NCI-H748 (cell line): ENCODE data around the gene STRIT1.
"Not testable (repeated sequence)": the region's sequence is repeated elsewhere in the genome, so short reads cannot be mapped to it uniquely, and the experiment has no call there.

ENCODE experiments used
- DNase-seq: peaks from one replicate; lab custom pipeline; 2025; ENCODE audit not compliant: unreplicated experiment; lab: John Stamatoyannopoulos, UW

Gene STRIT1

GRCh38 chr3:155313916-155314315 is 20.4 kb upstream of the STRIT1 start:
- no peak for DNase-seq

GRCh38 chr3:155313300-155313699 is 19.8 kb upstream of the STRIT1 start:
- DNase-seq, result no peak

DNA sequence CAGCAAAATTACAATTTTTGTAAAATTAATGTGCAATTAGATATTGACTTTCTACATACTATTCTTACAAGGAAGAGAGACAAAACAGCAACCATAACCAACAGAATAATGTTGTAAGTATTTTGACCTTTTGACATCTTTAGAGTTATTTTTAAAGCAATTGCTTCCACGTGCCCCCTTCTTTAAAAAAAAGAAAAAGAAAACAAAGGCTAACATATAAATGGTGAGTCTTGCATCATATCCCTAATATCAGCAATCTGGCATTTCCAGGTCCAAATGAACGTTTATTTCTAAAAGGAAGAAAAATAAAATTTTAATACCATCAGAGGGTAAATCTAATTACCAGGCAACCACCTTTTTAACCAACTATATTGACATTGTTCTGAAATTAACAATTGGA is 19.3 kb upstream of the STRIT1 start:
- DNase-seq, result no peak

DNA sequence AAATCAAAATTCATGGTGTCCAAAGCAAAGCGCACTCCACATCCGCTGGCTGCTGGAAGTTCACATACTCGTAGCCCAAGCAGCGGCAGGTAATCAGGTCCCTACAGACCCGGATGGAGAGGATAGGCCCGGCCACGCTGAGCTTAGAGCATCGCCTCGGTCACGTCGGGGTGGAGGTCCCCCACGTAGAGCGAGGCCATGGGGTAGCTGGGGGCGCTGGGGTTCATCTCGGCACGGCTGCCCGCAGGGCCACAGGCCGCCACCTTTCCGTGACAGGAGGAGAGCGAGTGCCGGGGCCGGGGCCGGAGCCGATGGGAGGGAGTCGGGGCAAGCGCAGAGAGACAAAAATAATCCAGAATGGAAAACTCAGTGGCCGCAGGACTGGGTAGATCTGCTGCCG is 16.1 kb upstream of the STRIT1 start:
- no peak for DNase-seq

- DNase-seq, result no peak
Measured at GRCh38 chr3:155308831-155309230, 15.3 kb upstream of the STRIT1 start.

GRCh38 chr3:155307183-155307582 is 13.7 kb upstream of the STRIT1 start:
- DNase-seq, result no peak

DNA sequence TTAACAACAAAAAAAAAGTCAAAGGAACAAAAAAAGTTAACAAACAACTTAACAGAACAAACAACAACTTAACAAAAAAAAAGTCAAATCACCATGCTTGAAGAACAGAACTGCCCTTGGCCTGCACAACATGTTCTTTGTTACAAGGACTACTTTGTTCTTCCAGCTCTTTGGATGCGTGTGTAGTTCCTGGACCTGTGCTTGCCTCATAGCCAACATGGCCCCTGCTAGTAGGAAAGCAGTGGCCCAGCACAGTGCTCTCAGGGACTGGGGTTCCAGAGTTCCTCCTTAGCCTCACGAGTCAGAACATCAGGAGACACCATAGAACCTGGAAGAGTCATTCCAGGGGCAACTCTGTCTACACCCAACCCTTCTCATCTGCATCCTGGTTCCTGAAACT is 10.9 kb upstream of the STRIT1 start:
- DNase-seq, result no peak

- no peak for DNase-seq
Measured at GRCh38 chr3:155303540-155304097, 10.1 kb upstream of the STRIT1 start.

GRCh38 chr3:155302891-155303290 is 9.4 kb upstream of the STRIT1 start:
- no peak for DNase-seq

- DNase-seq, result no peak
Measured at GRCh38 chr3:155302481-155302880, 9.0 kb upstream of the STRIT1 start.

DNA sequence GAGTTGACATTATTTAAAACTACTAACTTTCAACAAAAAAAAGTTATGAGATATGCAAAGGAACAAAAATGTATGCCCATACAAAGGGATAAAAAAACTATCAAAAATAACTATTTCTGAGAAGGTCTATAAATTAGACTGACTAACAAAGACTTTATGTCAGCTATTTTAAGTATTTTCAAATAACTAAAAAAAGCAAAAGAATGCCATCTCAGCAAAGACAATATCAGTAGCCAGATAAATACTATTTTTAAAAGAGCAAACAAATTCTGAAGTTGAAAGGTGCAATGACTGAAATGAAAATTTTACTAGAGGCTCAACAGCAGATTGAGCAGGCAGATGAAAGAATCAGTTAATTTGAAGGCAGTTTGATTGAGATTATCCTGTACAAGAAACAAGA is 3.6 kb upstream of the STRIT1 start:
- no peak for DNase-seq

DNA sequence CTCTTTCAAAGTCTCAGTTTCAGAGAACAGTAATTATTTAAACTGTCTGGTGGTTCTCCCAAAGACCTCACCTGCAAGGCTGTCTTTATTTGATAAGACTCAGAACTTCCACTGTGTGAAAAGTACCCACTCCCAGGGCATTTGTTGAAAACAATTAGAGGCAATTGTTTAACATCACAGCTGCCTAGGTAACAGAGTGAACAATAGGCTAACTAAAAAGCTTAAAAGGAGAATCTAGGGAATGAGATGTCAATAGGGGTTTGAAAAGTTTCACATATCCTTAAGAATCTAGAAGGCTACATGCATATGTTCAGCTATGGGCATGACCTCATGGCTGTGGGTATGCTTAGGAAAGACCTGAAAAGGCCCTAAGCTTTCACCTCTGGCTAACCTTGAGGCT is 2.9 kb upstream of the STRIT1 start:
- no peak for DNase-seq

- no peak for DNase-seq
Measured at GRCh38 chr3:155292693-155293092, 790 bp downstream of the STRIT1 start.

GRCh38 chr3:155292133-155292532 is 1.4 kb downstream of the STRIT1 start:
- DNase-seq, result no peak

DNA sequence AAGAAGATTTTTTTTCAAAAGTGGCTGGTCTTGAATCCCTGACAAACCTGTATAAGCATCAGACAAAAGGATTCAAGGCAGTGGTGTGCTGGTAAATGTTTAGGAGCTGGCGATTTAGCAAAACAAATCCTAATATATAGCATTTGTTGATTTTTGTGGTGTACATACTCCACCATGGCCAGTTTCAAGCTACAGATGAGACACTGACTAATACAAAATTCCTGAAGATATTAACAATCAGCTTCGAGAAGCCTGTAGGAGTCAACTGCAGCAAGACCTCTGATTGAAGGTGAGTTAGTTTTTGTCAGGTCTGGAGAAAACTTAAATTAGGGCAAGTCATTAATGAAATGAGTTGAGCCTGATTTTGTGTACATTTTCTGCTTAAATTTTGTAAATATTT is 6.7 kb downstream of the STRIT1 start:
- DNase-seq, result no peak

- DNase-seq, result no peak
Measured at GRCh38 chr3:155285936-155286335, 7.5 kb downstream of the STRIT1 start.

DNA sequence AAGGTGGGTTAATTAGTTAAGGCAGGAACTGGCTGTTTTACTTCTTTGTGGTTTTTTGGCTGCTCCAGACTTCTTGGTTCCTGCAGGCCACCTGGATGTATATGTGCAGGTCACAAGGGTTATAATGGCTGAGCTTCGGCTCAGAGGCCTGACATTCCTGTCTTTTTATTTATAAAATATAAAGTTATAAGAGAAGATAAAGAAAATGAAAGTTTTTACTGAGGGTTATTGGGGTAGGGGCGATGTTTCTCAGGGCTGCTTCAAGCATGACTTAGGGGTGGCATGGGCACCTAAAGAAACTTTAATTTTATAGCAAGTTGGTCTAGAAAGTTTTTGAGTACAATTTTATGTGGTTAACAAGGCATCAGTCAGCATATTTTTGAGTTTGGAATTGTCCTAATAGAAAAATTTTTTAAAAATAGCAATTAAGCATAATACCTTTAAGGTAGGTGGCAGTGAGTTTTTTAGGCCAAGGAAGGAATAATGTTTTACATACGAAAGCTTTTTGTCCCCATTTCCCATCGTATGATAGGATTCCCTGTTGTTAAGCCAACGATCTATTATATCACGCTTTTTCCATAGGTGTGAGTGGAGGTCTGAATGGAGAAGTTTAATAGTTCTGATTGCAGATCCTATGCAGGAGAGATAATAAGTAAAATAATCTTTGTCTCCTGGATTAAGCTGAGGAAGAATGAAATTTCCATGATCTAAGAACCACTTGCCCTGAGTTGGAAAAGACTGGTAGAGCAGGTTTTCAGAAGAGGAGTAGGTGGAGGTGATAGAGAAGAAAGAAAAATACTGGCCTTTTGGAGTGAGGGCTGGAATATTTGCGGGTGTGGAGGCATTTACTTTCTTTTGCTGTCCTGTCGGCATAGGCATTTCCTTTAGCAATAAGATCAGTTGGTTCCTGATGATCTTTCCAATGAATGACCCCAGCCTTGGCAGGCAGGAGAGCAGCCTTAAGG is 10.1 kb downstream of the STRIT1 start:
- DNase-seq, result no peak

DNA sequence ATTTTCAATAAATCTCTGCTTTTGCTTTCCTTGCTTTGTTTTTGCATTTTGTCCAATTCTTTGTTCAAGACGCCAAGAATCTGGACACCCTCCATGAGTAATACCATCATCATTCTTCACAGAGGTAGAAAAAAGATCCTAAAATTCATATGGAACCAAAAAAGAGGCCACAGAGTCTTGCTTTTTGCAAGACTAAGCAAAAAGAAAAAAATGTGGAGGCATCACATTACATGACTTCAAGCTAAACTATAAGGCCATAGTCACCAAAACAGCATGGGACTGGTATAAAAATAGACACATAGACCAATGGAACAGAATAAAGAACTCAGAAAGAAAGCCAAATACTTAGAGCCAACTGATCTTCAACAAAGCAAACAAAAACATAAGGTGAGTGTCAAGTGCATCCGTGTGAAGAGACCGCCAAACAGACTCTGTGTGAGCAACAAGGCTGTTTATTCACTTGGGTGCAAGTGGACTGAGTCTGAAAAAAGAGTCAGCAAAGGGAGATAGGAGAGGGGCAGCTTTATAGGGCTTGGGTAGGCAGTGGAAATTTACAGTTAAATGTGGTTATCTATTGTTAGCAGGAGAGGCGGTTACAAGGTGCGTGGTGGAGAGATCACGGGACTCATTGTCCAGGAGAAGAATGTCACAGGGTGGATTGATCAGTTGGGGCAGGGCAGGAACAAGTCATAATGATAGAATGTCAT is 10.9 kb downstream of the STRIT1 start:
- DNase-seq, result no peak

GRCh38 chr3:155281912-155282311 is 11.6 kb downstream of the STRIT1 start:
- no peak for DNase-seq

- DNase-seq, result not testable (repeated sequence)
Measured at GRCh38 chr3:155276089-155276488, 17.4 kb downstream of the STRIT1 start.

- not testable (repeated sequence) for DNase-seq
Measured at GRCh38 chr3:155275159-155275754, 18.2 kb downstream of the STRIT1 start.
